Astrocyte (in vitro differentiated cells and primary cell): ENCODE data around the gene RNF223. TPM values are rescaled to one million over a fixed set of nuclear protein-coding genes. Genes with fewer than 3 reads are reported as not detected.

Experiments used
- DNase-seq: peaks from one replicate; pipeline ENCODE4 v3.0.0-alpha.2; 2010; ENCODE audit warnings: low read depth
- FAIRE-seq: peaks from 2 replicates; lab custom pipeline; 2011; peaks lifted over from hg19 to GRCh38; lab: Jason Lieb, UNC
- H2AFZ ChIP-seq: 2 replicates; pipeline ENCODE4 v1.6.0; 2012; ENCODE audit warnings: low read depth, low read length, inconsistent platforms
- H3K27ac ChIP-seq: 2 replicates; pipeline ENCODE4 v1.5.1; 2011; ENCODE audit warnings: low read depth, low read length, inconsistent platforms
- H3K27me3 ChIP-seq: 2 replicates; pipeline ENCODE4 v1.6.0; 2011; ENCODE audit warnings: low read length, inconsistent platforms; ENCODE audit not compliant: insufficient read depth
- H3K36me3 ChIP-seq: 2 replicates; pipeline ENCODE4 v1.5.1; 2011; ENCODE audit warnings: low read length, inconsistent platforms; ENCODE audit not compliant: insufficient read depth
- H3K4me1 ChIP-seq: 2 replicates; pipeline ENCODE4 v1.5.1; 2011; ENCODE audit warnings: low read length, inconsistent platforms; ENCODE audit not compliant: insufficient read depth
- H3K4me2 ChIP-seq: 2 replicates; pipeline ENCODE4 v1.6.0; 2012; ENCODE audit warnings: low read length, inconsistent platforms
- H3K4me3 ChIP-seq: 2 replicates; pipeline ENCODE4 v1.5.1; 2011; ENCODE audit warnings: low read depth, mild to moderate bottlenecking, low read length, inconsistent platforms; ENCODE audit not compliant: insufficient read depth
- H3K79me2 ChIP-seq: 2 replicates; pipeline ENCODE4 v1.6.0; 2012; ENCODE audit warnings: mild to moderate bottlenecking, low read length, inconsistent platforms; ENCODE audit not compliant: insufficient read depth
- H3K9ac ChIP-seq: 2 replicates; pipeline ENCODE4 v1.6.0; 2012; ENCODE audit warnings: mild to moderate bottlenecking, low read length, inconsistent platforms
- H3K9me3 ChIP-seq: 2 replicates; pipeline ENCODE4 v1.5.1; 2012; ENCODE audit warnings: low read depth, mild to moderate bottlenecking, low read length, inconsistent platforms; ENCODE audit not compliant: insufficient read depth
- H4K20me1 ChIP-seq: 2 replicates; pipeline ENCODE4 v1.6.0; 2012; ENCODE audit warnings: low read length, inconsistent platforms; ENCODE audit not compliant: insufficient read depth
- H3K27ac Mint-ChIP-seq: one replicate; pipeline ENCODE4 v1.8.0; 2021; ENCODE audit warnings: mild to moderate bottlenecking, mixed read lengths; ENCODE audit not compliant: unreplicated experiment
- H3K27me3 Mint-ChIP-seq: one replicate; pipeline ENCODE4 v1.8.0; 2021; ENCODE audit warnings: low read depth, mixed read lengths; ENCODE audit not compliant: unreplicated experiment
- H3K36me3 Mint-ChIP-seq: one replicate; pipeline ENCODE4 v1.8.0; 2021; ENCODE audit warnings: low read depth, mixed read lengths; ENCODE audit not compliant: unreplicated experiment
- H3K4me1 Mint-ChIP-seq: one replicate; pipeline ENCODE4 v1.8.0; 2021; ENCODE audit warnings: low read depth, mixed read lengths; ENCODE audit not compliant: unreplicated experiment
- H3K4me3 Mint-ChIP-seq: one replicate; pipeline ENCODE4 v1.8.0; 2021; ENCODE audit warnings: mild to moderate bottlenecking, moderate library complexity, mixed read lengths; ENCODE audit not compliant: unreplicated experiment
- H3K9me3 Mint-ChIP-seq: one replicate; pipeline ENCODE4 v1.8.0; 2021; ENCODE audit warnings: mild to moderate bottlenecking, mixed read lengths; ENCODE audit not compliant: unreplicated experiment
- EZH2 ChIP-seq: IDR thresholded peaks from 2 replicates; pipeline ENCODE4 v1.6.1; 2012; ENCODE audit warnings: mild to moderate bottlenecking, low read length, inconsistent platforms; ENCODE audit not compliant: insufficient read depth
- total RNA-seq: library from RNA; stranded (reverse); gene quantifications from 2 replicates; pipeline ENCODE4 v1.2.1, GENCODE V29; 2021
- TF ChIP-seq, protein P1 (sequence below): IDR thresholded peaks from 2 replicates; pipeline ENCODE4 v1.5.1; 2011; ENCODE audit warnings: low read depth, mild to moderate bottlenecking, inconsistent platforms, low read length, moderate library complexity; ENCODE audit not compliant: insufficient read depth

RNF223 gene
- total RNA-seq, 1 donor from 2014 or later, result 0.18 TPM

DNA sequence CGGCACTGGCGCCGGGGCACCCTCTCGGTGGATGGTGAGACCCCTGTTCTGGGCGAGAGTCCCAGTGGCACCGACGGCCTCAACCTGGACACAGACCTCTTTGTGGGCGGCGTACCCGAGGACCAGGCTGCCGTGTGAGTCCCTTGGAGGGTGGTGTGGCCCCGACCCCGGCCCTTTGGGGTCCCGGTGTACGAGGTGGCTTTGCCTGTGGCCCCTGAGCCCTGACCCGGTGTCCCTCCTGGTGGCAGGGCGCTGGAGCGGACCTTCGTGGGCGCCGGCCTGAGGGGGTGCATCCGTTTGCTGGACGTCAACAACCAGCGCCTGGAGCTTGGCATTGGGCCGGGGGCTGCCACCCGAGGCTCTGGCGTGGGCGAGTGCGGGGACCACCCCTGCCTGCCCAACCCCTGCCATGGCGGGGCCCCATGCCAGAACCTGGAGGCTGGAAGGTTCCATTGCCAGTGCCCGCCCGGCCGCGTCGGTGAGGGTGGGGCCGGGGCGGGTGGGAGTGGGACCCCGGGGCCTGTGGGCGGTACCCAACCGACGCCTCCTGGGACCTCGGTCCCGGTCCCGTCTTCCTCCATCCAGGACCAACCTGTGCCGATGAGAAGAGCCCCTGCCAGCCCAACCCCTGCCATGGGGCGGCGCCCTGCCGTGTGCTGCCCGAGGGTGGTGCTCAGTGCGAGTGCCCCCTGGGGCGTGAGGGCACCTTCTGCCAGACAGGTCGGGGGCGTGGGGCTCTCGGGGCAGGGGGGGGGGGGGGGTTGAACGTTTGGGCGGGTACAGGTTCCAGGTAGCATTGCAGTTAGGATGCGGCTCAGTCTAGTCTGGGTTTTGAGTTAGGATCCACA is 24.6 kb downstream of the RNF223 start:
- Histone ChIP-seq H4K20me1 (peaks cover 41% of the 10 kb centered on the region), H3K4me3 (no peak overlapping the region), H3K27me3 (no peaks in the 10 kb centered on the region), H2AFZ (no peak overlapping the region), H3K9ac (no peak overlapping the region), H3K36me3 (peaks cover 7% of the 10 kb centered on the region), H3K27ac (no peak overlapping the region), H3K4me2 (no peak overlapping the region), H3K79me2 (peaks cover 4% of the 10 kb centered on the region), H3K4me1 (no peaks in the 10 kb centered on the region), H3K9me3 (no peaks in the 10 kb centered on the region)
- H3K27me3 Mint-ChIP-seq, result no peaks in the 10 kb centered on the region
- TF ChIP-seq EZH2, result no peak
- TF ChIP-seq, protein P1, sequence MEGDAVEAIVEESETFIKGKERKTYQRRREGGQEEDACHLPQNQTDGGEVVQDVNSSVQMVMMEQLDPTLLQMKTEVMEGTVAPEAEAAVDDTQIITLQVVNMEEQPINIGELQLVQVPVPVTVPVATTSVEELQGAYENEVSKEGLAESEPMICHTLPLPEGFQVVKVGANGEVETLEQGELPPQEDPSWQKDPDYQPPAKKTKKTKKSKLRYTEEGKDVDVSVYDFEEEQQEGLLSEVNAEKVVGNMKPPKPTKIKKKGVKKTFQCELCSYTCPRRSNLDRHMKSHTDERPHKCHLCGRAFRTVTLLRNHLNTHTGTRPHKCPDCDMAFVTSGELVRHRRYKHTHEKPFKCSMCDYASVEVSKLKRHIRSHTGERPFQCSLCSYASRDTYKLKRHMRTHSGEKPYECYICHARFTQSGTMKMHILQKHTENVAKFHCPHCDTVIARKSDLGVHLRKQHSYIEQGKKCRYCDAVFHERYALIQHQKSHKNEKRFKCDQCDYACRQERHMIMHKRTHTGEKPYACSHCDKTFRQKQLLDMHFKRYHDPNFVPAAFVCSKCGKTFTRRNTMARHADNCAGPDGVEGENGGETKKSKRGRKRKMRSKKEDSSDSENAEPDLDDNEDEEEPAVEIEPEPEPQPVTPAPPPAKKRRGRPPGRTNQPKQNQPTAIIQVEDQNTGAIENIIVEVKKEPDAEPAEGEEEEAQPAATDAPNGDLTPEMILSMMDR, result no peak
- H3K4me3 Mint-ChIP-seq, result no peak overlapping the region
- no peaks in the 10 kb centered on the region for H3K9me3 Mint-ChIP-seq
- FAIRE-seq (no peak), DNase-seq (no peak)
- no peaks in the 10 kb centered on the region for H3K4me1 Mint-ChIP-seq
- H3K36me3 Mint-ChIP-seq, result peaks cover 19% of the 10 kb centered on the region
- no peak overlapping the region for H3K27ac Mint-ChIP-seq

DNA sequence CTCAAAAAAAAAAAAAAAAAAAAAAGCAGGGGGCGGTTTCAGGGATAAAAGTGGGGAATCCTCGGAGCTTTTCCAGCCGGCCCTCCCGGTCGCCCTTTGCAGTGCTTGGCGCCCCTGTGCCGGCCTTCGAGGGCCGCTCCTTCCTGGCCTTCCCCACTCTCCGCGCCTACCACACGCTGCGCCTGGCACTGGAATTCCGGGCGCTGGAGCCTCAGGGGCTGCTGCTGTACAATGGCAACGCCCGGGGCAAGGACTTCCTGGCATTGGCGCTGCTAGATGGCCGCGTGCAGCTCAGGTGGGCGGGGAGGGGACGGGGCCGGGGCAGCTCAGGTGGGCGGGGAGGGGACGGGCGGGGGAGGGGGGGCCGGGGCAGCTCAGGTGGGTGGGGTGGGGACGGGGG is 25.3 kb downstream of the RNF223 start:
- DNase-seq (no peak), FAIRE-seq (no peak)
- Histone ChIP-seq H3K4me1 (no peaks in the 10 kb centered on the region), H3K27me3 (no peaks in the 10 kb centered on the region), H2AFZ (no peak overlapping the region), H3K9me3 (no peaks in the 10 kb centered on the region), H3K9ac (no peak overlapping the region), H3K36me3 (peaks cover 7% of the 10 kb centered on the region), H4K20me1 (peaks cover 37% of the 10 kb centered on the region), H3K27ac (no peak overlapping the region), H3K4me3 (no peak overlapping the region), H3K79me2 (peaks cover 7% of the 10 kb centered on the region), H3K4me2 (no peak overlapping the region)
- Mint-ChIP-seq H3K27me3 (no peaks in the 10 kb centered on the region), H3K4me3 (no peak overlapping the region), H3K9me3 (no peaks in the 10 kb centered on the region), H3K36me3 (peaks cover 18% of the 10 kb centered on the region), H3K27ac (no peak overlapping the region), H3K4me1 (no peaks in the 10 kb centered on the region)
- TF ChIP-seq EZH2, result no peak
- TF ChIP-seq, protein P1, result no peak

DNA sequence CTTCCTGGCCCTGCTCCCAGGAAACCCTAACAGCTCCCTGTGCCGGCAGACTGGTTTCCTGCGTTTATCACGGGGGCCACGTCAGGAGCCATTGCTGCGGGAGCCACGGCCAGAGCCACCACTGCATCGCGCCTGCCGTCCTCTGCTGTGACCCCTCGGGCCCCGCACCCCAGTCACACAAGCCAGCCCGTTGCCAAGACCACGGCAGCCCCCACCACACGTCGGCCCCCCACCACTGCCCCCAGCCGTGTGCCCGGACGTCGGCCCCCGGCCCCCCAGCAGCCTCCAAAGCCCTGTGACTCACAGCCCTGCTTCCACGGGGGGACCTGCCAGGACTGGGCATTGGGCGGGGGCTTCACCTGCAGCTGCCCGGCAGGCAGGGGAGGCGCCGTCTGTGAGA is 26.1 kb downstream of the RNF223 start:
- peaks cover 33% of the 10 kb centered on the region for H4K20me1 ChIP-seq
- no peaks in the 10 kb centered on the region for H3K27me3 ChIP-seq
- H3K79me2 ChIP-seq, result peaks cover 7% of the 10 kb centered on the region
- no peak for FAIRE-seq
- TF ChIP-seq EZH2, result no peak
- TF ChIP-seq, protein P1, result no peak
- no peak overlapping the region for H3K4me3 ChIP-seq
- no peak for DNase-seq
- Mint-ChIP-seq H3K27ac (no peak overlapping the region), H3K9me3 (no peaks in the 10 kb centered on the region), H3K4me1 (no peaks in the 10 kb centered on the region), H3K36me3 (peaks cover 19% of the 10 kb centered on the region), H3K4me3 (no peak overlapping the region), H3K27me3 (no peaks in the 10 kb centered on the region)
- no peak overlapping the region for H3K4me2 ChIP-seq
- peaks cover 7% of the 10 kb centered on the region for H3K36me3 ChIP-seq
- H3K9me3 ChIP-seq, result no peaks in the 10 kb centered on the region
- H2AFZ ChIP-seq, result no peak overlapping the region
- no peak overlapping the region for H3K27ac ChIP-seq
- no peak overlapping the region for H3K9ac ChIP-seq
- H3K4me1 ChIP-seq, result no peaks in the 10 kb centered on the region
